H1 (cell line): ENCODE measurements around the gene PAXX. TPM values are rescaled to one million over a fixed set of nuclear protein-coding genes. Genes with fewer than 3 reads are reported as not detected.
A peak's percentile ranks its signal among the peaks of the same experiment; 100 is the strongest.

Experiments used
- ASH2L ChIP-seq: fragments of 200-600, 300-600 bp; sonication (generic); IDR thresholded peaks from one replicate; pipeline ENCODE4 v1.7.1; 2017; ENCODE audit warnings: low read length
- CBX5 ChIP-seq: fragments of 300-800, 300-1000 bp; sonication (generic); IDR thresholded peaks from 2 replicates; pipeline ENCODE4 v1.7.1; 2016; ENCODE audit warnings: antibody characterized with exemption, low read length, low read depth
- CHD1 ChIP-seq: IDR thresholded peaks from 2 replicates; pipeline ENCODE4 v1.6.1; 2012; ENCODE audit warnings: low read depth, low read length, improper control_type of control experiment
- EGR1 ChIP-seq: IDR thresholded peaks from 2 replicates; pipeline ENCODE4 v1.6.1; 2011; ENCODE audit warnings: low read depth, low read length, borderline replicate concordance
- GTF2F1 ChIP-seq: IDR thresholded peaks from 2 replicates; pipeline ENCODE4 v1.6.1; 2012; ENCODE audit warnings: low read depth, low read length, improper control_type of control experiment, borderline replicate concordance
- KDM1A ChIP-seq: fragments of 200-600, 300-600 bp; sonication (generic); IDR thresholded peaks from 2 replicates; pipeline ENCODE4 v1.7.1; 2016; ENCODE audit warnings: mild to moderate bottlenecking, low read length, borderline replicate concordance
- NANOG ChIP-seq: IDR thresholded peaks from 2 replicates; pipeline ENCODE4 v1.6.1; 2011; ENCODE audit warnings: low read length, low read depth, mild to moderate bottlenecking, inconsistent platforms; ENCODE audit not compliant: insufficient read depth, poor library complexity, severe bottlenecking
- NRF1 ChIP-seq: IDR thresholded peaks from 2 replicates; pipeline ENCODE4 v1.6.1; 2011; ENCODE audit warnings: mild to moderate bottlenecking, low read depth, low read length, improper control_type of control experiment
- PHF8 ChIP-seq: fragments of 200-600 bp; sonication (generic); conservative IDR thresholded peaks from 2 replicates; pipeline ENCODE4 v1.7.1; 2012; ENCODE audit warnings: low read depth, mild to moderate bottlenecking, inconsistent platforms, low read length, moderate library complexity
- RAD21 ChIP-seq, 2 experiments: IDR thresholded peaks in 1 of 2; conservative IDR thresholded peaks in 1 of 2; 2 replicates each; pipeline ENCODE4 v1.6.1; 2011; ENCODE audit warnings: low read depth in 2 of 2, low read length in 2 of 2, improper control_type of control experiment in 1 of 2, inconsistent platforms in 1 of 2, mild to moderate bottlenecking in 1 of 2, moderate library complexity in 1 of 2
- RNF2 ChIP-seq: fragments of 200-900, 300-1000 bp; sonication (generic); IDR thresholded peaks from 2 replicates; pipeline ENCODE4 v1.7.1; 2016; ENCODE audit warnings: borderline replicate concordance, low read depth, mild to moderate bottlenecking, antibody characterized with exemption, low read length; ENCODE audit not compliant: poor library complexity, severe bottlenecking; ENCODE audit errors: missing control alignments
- RXRA ChIP-seq: IDR thresholded peaks from 2 replicates; pipeline ENCODE4 v1.6.1; 2011; ENCODE audit warnings: low read depth, mild to moderate bottlenecking, low read length, moderate library complexity; ENCODE audit not compliant: insufficient read depth
- SIN3A ChIP-seq, 2 experiments: IDR thresholded peaks in 1 of 2; conservative IDR thresholded peaks in 1 of 2; 2 replicates each; pipeline ENCODE4 v1.6.1; 2011 to 2012; ENCODE audit warnings: low read length in 2 of 2, improper control_type of control experiment in 1 of 2, low read depth in 1 of 2, mild to moderate bottlenecking in 1 of 2
- SP1 ChIP-seq: IDR thresholded peaks from 2 replicates; pipeline ENCODE4 v1.6.1; 2011; ENCODE audit warnings: low read depth, low read length
- SP2 ChIP-seq: IDR thresholded peaks from 2 replicates; pipeline ENCODE4 v1.6.1; 2012; ENCODE audit warnings: mild to moderate bottlenecking, low read length, inconsistent platforms
- SP4 ChIP-seq: IDR thresholded peaks from 2 replicates; pipeline ENCODE4 v1.6.1; 2012; ENCODE audit warnings: low read length, inconsistent platforms
- SUZ12 ChIP-seq: fragments of 200-600 bp; sonication (generic); IDR thresholded peaks from 2 replicates; pipeline ENCODE4 v1.6.1; 2012; ENCODE audit warnings: mild to moderate bottlenecking, inconsistent platforms, low read length, moderate library complexity, mixed read lengths
- TCF12 ChIP-seq: IDR thresholded peaks from 2 replicates; pipeline ENCODE4 v1.6.1; 2011; ENCODE audit warnings: low read depth, mild to moderate bottlenecking, low read length
- YY1 ChIP-seq: IDR thresholded peaks from 2 replicates; pipeline ENCODE4 v1.6.1; 2011; ENCODE audit warnings: low read depth, mild to moderate bottlenecking, low read length
- ZNF274 ChIP-seq: IDR thresholded peaks from 2 replicates; pipeline ENCODE4 v1.7.0; 2012; ENCODE audit warnings: low read length, borderline replicate concordance; ENCODE audit errors: extremely low read depth
- polyA plus RNA-seq, 7 experiments: library from polyadenylated mRNA; depleted of rRNA in 3 of 7; stranded (reverse) in 5 of 7; unstranded in 2 of 7; fragments of >200 nt in 5 of 7; fragments of 200-250 nt in 2 of 7; gene quantifications; 1 replicate in 5 of 7; 2 replicates in 1 of 7; 4 replicates in 1 of 7; pipeline versions ENCODE4 v1.2.1 to v1.2.3, GENCODE V29; 2011 to 2013; ENCODE audit warnings: missing spikeins in 2 of 7, mixed read lengths in 2 of 7
- total RNA-seq: library from RNA; stranded (reverse); fragmentation: NEBNext Ultra II Directional; extraction: Animal tissue kit (Norgen Biotek cat#: 25700); gene quantifications from 2 replicates; pipeline ENCODE4 v1.2.1, GENCODE V29; 2021
- TF ChIP-seq, protein P1 (sequence below), 3 experiments: IDR thresholded peaks; 1 replicate in 2 of 3; 2 replicates in 1 of 3; pipeline versions ENCODE4 v1.5.1 to v1.6.1; 2011; ENCODE audit warnings: low read length in 3 of 3, mild to moderate bottlenecking in 3 of 3, inconsistent platforms in 2 of 3, low read depth in 1 of 3, moderate library complexity in 1 of 3; ENCODE audit not compliant: insufficient read depth in 1 of 3; ENCODE audit errors: control extremely low read depth in 1 of 3

Gene PAXX
- total and polyA plus RNA-seq, 2 of the 8 experiments (the other 6 are each of a cell fraction or from before 2014, with no cell fraction given): 43.4 to 45.9 TPM

GRCh38 chr9:136944519-136945332, 47.5 kb upstream of the PAXX start, which contains the start of the genes C8G and FBXW5 (continued):
- TF ChIP-seq NRF1 (peak; percentile 87), PHF8 (no peak; the same call in none of the 2 replicates), CBX5 (no peak), YY1 (peak; percentile 73; the same call in 1 of the 2 replicates), CHD1 (no peak), ZNF274 (no peak), RNF2 (no peak), ASH2L (no peak), SUZ12 (no peak), TCF12 (no peak), NANOG (peak; percentile 18), SP1 (0 out of 2 replicates have a peak, but pooled peaks have one; percentile 26), SP2 (no peak), EGR1 (peak; percentile 91), GTF2F1 (no peak), RAD21 (IDR thresholded peaks at IDR 0.05 in 1 of 2, conservative IDR thresholded peaks at IDR 0.05 in 1 of 2; ENCODE audit: low read depth in 2 of 2, low read length in 2 of 2) (peak in 1 of 2 experiments; percentile 42; a peak in 3 of 4 replicates), SP4 (no peak), SIN3A (conservative IDR thresholded peaks at IDR 0.05 in 1 of 2, IDR thresholded peaks at IDR 0.05 in 1 of 2; ENCODE audit: low read depth in 1 of 2, low read length in 2 of 2) (no peak; a peak in 2 of 4 replicates), RXRA (no peak), KDM1A (no peak)
- TF ChIP-seq, protein P1, sequence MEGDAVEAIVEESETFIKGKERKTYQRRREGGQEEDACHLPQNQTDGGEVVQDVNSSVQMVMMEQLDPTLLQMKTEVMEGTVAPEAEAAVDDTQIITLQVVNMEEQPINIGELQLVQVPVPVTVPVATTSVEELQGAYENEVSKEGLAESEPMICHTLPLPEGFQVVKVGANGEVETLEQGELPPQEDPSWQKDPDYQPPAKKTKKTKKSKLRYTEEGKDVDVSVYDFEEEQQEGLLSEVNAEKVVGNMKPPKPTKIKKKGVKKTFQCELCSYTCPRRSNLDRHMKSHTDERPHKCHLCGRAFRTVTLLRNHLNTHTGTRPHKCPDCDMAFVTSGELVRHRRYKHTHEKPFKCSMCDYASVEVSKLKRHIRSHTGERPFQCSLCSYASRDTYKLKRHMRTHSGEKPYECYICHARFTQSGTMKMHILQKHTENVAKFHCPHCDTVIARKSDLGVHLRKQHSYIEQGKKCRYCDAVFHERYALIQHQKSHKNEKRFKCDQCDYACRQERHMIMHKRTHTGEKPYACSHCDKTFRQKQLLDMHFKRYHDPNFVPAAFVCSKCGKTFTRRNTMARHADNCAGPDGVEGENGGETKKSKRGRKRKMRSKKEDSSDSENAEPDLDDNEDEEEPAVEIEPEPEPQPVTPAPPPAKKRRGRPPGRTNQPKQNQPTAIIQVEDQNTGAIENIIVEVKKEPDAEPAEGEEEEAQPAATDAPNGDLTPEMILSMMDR (IDR thresholded peaks at IDR 0.05; ENCODE audit: control extremely low read depth in 1 of 3, insufficient read depth in 1 of 3, low read depth in 1 of 3, low read length in 3 of 3): peak in 2 of 3 experiments; percentile 89 to 95; a peak in 3 of 4 replicates
